Activated CD8-positive, alpha-beta memory T cell treated with anti-CD3 and anti-CD28 coated beads, Interleukin-2, amount 50 U/mL, for 24 hours (primary cell): Measurements from ENCODE around the gene SLC9A3.

Source experiments
- DNase-seq: peaks from one replicate; pipeline ENCODE4 v3.0.0-alpha.2; 2020; ENCODE audit errors: extremely low read depth

SLC9A3 gene

DNA sequence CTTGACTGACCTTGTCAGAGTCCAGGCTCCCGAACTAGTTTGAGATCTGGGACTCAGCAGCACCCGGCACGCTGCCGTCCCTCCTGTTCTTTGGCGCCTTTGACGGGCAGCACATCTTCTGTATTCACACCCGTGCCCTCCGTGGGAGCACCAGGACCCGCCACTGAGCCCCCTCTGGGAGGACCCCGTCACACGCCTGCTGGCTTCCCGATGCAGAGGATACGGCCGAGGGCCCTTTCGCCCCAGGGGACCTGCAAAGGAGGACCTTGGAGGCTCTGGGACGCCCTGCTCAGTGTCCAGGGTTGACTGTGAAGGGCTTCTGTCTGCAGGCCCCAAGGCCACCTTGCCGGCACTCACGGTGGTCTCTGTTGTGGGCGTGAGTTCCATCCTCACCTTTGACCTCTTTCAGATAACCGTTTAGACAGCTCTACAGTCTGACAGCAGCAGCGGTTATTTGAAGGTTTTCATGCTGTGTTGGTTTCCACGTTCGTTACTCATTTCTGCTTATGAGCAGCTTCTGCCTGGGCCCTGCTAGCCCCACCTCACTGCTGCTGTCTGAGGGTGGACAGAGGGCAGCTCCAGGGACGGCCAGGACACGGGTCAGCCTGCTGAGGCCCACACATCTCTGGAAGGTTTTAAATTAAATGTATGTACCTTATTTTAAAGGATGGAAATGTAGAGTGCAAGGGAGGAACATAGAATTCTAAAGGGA, 93.9 kb downstream of the SLC9A3 start:
- no peak for DNase-seq

DNA sequence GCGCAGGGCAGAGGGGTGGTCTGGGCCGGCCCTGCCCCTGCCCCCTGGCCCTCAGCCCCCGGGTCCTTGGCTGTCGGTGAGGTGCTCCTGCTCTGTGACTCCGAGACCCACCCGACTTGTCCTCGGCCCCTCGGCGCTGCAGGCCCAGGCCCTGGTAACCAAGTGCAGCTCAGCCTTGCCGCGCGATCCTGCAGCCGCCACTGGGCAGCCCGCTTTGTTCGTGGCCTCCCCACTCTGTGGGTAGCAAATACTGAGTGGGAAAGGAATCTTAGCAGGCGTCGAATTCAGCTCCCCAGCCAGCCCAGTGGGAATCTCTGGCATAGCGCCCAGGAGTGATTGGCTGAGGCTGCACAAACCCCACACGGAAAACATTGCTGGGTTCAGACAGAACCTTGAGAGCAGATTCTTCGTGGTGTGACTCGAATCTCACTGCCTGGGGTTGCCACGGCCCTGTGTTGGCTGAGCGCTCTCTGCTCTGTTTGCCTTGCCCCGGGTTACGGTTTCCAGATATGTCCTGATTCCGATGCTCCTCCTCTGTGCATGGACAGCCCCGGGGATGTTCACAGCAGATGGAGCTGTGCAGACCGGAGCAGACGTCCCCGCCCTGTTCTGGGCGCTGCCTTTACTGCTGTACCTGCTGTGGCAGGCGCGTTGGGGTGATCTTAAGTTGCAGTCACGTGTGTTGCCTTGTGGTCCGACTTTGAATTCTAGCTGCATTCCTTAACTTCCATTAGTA, 94.6 kb downstream of the SLC9A3 start:
- DNase-seq, result no peak

DNA sequence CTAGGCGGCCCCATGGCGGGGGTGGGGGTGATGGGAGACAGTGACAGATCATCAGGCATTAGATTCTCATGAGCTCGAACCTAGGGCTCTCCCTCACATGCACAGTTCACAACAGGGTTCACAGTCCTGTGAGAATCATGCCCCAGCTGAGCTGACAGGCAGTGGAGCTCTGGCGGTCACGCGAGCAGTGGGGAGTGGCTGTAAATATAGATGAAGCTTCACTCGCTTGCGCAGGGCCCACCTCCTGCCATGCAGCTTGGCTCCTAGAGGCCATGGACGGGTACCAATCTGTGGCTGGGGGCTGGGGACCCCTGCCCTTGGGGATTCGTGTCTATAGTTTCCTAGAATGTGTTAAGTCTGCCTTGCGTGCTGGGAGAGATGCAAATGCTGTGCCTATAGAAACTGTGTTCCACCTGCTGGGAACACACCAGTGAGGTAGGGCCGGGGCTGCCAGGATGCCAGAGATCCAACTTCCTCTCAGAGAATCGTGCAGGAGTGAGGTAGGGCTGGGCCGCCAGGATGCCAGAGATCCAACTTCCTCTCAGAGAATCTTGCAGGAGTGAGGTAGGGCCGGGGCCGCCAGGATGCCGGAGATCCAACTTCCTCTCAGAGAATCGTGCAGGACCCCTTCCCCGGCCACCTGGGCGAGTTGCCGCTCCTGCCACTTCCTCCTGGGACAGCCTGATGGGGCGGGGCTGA, 95.3 kb downstream of the SLC9A3 start:
- DNase-seq, result no peak

DNA sequence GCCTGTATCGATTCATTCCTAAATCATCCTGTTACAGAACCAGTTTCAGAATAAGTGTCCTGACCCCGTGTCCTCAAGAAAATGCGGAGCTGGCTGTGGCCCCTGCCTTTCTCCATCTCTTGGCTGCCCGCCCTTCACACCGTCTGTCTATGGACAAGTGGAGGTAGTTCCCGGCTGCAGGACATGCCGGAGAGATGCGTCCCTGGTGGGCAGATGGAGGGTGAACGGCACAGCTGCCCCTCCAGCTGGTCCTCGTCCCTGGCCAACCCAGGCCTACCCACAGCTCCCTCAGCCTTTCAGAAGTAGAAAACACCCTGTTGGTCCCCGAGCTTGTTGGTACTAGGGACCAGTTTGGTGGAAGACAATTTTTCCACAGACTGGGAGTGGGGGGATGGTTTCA, 96.0 kb downstream of the SLC9A3 start:
- DNase-seq, result no peak

DNA sequence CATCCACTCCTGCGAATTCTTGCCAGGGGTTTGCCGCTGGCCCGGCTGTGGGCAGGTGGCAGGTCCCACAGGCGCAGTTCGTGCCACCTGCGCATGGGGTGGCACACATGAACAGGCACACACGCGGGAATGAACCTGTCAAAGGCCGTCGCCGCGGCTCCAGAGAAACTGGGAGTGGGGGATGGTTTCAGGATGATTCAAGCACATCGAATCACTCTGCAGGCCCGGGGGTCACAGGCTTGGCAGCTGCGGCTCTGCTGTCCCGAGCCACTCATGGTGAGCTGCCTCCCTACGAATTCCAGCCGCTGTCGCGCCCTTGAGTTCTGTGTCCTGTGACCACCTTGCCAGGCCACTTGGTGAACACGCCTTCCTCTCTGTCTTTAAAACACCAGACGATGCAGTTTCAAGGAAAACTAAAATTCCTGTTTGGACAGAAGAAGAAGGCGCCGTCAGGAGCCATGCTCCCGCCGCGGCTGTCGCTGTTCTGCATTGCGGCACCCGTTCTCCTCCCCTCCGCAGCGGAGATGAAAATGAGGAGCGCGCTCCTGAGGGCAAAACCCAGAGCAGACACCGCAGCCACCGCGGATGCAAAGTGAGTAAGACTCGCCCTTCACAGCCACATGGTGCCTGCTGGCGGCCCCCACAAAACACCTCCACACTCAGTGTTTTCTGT, 96.7 kb downstream of the SLC9A3 start:
- no peak for DNase-seq

DNA sequence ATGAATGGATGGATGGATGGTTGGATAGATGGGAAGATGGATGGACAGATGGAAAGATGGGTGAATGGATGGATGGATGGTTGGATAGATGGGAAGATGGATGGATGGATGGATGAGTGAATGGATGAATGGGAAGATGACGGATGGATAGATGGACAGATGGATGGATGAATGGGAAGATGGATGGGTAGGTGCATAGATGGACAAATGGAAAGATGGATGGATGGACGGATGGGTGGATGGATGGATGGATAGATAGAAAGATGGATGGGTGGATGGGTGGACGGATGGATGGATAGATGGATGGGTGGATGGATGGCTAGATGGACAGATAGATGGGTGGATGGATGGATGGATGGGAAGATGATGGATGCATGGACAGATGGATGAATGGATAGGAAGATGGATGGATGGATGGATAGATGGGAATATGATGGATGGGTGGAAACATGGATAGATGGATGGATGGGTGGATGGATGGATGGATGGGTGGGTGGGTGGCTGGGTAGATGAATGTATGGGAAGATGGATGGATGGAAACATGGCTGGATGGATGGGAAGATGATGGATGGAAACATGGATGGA, 97.8 kb downstream of the SLC9A3 start:
- no peak for DNase-seq

DNA sequence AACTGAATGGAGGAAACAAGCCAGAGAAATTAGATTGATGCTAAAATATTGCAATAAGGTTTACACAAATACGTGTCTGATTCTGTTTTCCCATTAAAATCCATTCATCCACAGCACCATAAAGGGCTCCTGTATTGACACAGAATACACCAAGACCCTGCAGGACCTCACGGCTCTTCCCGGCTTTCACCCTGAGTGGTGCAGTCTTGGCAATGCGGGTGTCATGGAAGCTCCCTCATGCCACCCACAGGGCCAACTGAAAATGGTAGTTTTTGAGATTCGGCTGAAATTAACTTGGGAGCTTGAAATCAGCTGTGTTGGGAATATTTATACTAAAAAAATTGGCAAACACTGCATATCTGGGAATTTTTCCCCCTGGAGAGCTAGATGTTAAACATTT, 98.5 kb downstream of the SLC9A3 start:
- DNase-seq, result no peak

DNA sequence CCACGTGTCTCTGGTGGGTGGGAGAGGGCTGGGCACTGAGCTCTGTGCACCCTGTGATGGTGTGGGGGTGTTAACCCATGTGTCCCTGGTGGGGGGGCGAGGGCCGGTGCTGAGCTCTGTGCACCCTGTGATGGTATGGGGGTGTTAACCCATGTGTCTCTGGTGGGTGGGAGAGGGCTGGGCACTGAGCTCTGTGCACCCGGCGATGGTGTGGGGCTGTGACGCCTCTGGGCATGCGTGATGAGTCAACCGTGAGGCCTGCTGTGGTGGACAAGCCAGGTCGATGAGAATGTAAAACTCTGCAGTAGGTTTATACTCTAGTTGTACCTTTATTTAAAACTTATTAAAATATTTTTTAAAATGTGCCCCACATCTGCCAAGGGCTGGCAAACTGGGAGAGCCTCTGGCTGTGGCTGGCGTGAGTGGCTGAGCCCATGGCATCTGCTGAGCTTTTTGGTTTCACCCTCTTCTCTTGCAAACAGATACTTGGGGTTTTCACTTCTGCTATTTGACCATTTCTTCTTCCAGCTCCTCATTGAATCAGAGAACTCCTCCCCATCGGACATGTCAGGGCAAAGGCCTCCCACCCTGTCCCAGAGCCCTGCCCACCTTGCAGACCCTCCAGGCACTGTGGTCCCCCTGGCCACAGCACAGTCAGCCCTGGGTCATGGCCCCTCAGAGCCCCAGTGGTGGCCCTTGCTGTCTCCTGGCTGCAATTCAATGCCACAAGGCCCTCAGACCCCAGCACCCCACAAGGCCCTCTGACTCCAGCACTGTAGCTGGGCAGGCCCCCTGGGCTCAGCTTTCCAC, 99.7 kb downstream of the SLC9A3 start:
- DNase-seq, result no peak

DNA sequence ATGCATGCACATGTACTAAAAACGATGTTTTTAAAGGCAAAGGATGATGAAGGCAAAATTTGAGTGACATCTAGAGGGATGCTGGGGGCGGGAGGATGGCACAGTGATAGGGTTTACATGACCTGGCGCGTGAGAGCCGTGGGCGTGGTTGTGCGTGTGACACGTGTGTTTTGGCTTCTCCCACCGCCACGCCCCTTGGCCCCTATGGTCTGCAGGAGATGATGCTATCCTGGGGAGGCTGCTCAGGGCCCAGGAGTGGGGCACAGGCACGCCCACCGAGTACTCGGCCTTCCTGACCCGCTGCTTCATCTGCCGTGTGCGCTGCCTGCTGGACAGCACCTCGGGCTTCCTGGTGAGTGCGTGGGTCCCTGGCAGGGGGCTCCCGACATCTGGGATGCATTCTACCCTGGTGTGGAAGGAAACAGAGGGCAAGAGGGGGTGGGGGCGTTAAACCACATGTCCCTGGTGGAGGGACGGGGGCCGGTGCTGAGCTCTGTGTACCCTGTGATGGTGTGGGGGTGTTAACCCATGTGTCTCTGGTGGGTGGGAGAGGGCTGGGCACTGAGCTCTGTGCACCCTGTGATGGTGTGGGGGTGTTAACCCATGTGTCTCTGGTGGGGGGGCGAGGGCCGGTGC, 100.5 kb downstream of the SLC9A3 start:
- no peak for DNase-seq

DNA sequence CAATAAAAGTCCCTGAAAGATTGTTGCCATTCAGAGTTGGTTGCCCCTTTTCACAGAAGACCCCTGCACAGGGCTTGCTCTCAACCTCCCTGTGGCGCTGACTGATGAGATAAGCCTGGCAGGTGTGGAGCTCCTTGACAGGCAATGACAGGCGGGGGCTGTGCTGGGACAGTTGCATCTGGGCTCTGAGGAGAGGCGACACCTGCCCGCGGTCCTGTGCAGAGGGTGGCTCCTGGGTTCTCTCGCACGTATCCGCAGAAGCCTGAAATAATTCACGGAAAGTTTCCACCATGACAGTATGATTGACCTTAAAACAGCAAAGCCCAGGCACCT, 101.0 kb downstream of the SLC9A3 start:
- no peak for DNase-seq

DNA sequence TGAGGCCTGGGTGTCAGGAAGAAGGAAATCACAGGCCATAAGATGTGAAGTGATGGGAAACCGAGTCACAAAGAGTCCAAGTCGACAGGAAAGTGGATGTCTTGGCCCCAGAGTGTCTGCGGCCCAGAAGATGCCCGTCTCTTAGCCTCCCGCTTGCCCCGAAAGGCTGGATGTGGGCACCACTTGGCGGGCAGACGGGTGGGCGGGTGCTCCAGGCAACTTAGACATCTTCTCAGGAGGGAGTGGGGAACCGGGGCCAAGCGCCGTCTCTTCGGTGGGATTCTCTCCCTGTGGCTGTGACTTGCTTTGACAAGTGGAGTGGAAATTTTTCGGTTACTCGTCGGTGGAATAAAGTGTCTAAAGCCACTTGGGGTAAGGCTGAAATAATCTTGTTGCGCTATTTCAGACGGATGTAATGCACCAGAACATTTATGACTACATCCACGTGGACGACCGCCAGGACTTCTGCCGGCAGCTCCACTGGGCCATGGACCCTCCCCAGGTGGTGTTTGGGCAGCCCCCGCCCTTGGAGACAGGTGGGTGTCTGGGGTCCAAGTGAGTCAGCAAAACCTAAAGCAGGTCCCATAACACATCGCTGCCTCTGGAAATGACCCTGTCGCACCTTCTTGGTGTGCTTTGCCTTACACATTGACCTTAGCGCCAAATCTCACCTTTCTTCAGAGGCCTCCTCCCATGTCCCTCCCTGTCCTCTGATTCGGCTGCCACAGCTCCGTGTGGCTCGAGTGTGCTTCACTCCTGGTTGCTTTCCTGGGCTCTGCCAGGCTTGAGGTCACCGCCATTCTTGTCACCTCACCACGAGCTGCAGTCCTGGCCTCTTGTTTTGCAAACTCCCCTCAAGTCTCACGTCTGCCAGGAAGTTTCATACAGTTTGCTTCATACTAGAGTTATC, 101.7 kb downstream of the SLC9A3 start:
- no peak for DNase-seq

DNA sequence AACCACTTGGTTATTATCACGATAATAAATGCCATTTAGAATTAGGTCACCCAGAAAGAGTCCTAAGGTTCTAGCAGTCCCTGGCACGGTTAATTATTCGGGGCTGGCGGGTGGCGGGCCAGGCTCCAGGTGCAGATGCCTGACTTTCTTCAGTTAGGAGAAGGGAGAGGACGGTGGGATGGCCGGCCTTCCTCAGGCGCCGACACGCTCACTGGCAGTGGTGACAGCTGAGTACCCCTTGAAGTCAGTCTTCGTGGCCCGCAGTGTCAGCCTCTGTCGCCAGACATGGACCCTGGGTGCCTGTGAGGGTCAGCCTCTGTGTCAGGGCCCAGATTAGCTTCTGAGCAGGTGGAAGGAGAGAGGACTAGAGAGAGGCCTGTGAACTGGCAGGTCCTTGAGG, 102.3 kb downstream of the SLC9A3 start:
- DNase-seq, result no peak

DNA sequence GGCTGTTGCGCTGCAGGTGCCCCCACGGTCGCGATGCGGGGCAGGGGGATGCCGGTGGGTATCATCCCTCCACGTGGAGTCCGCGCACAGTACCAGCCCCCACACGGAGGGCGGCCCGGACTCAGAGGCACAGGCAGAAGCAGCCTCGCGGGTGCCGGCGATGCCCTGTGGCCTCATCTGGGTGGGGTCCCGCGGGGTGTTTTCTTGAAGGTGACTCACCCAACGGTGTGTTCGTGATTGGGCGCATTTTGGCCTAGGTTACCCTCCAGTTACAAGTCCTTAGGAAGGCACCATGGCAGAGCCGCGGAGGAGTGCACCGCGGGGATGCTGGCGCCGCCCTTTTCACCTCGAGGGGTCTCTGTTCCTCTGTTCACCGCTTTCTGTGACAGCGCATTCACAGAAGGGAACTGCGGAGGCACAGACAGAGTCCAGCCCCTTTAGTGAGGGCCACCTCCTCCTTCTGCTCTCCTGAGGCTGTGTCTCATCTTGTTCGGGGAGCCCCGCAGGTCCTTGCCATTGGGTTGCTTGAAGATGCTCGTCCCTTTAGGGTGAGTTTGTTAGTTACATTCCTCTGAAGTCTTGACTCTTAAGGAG, 102.9 kb downstream of the SLC9A3 start:
- no peak for DNase-seq

DNA sequence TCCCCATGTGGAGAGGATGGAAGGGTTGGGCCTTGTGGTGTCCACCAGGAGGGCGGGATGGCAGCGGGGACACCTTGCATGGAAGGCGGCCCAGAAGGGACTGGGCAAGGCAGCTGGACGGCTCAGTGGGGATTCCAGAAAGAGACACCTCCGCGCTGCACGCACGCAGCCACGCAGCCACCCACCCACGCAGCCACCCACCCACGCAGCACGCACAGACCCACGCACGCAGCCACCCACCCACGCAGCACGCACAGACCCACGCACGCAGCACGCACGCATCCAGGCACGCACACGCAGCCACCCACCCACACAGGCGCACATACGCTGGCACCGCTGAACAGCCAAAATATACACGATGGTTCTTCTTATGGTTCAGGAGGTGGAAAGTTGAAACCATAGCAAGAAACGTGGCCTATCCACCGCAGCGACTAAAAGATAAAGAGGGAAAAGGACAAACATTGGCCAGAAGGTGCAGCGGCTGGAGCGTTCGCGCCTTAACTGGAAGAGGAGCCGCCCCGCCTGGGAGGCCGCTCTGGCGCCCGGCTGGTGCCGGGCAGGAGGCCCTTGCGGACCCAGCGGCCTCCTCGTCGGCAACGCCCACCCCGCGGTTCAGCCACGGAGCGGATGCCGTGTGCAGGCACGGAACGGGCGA, 103.5 kb downstream of the SLC9A3 start:
- DNase-seq, result no peak
